Posterior cingulate gyrus (tissue), 11 donors: ENCODE results near the gene PSPH.

ENCODE experiments used
- DNase-seq, 10 donors: peaks; one replicate each; pipeline versions ENCODE4 v3.0.0 to v3.0.0-alpha.2; 2020 to 2021; ENCODE audit warnings: mixed read lengths in 3 of 10
- intact Hi-C: fragments of 100-400 bp; cut with DNase I; formaldehyde crosslinking; loops from one replicate; pipeline ENCODE4 v1.15.1; 2023

The PSPH gene

GRCh38 chr7:55963584-55964168 is 87.6 kb downstream of the PSPH start:
- no peak for DNase-seq
- intact Hi-C loops = loop anchor here (2.0 kb wide), 1 partner anchor 77 kb away; the partner anchor contains the start of gene ZNF713

GRCh38 chr7:55962014-55962413 is 89.2 kb downstream of the PSPH start:
- intact Hi-C loops = no loop called here
- DNase-seq = no peak
